HG03045 (cell line): ENCODE measurements around the gene RIPPLY3.
"Not testable (repeated sequence)": the region's sequence is repeated elsewhere in the genome, so short reads cannot be mapped to it uniquely, and the experiment has no call there.

ENCODE experiments used
- ATAC-seq: cut with Tn5 transposase; IDR thresholded peaks from one replicate; pipeline ENCODE4 v1.9.1; 2021; ENCODE audit warnings: mild to moderate bottlenecking, moderate library complexity; ENCODE audit not compliant: unreplicated experiment

RIPPLY3 gene

GRCh38 chr21:37008724-37009123 is 2.2 kb downstream of the RIPPLY3 start:
- no peak for ATAC-seq

- ATAC-seq = peak; percentile 80
Measured at GRCh38 chr21:37009740-37010341, 3.3 kb downstream of the RIPPLY3 start.

- ATAC-seq = no peak
Measured at GRCh38 chr21:37017951-37018679, 11.6 kb downstream of the RIPPLY3 start.

GRCh38 chr21:37026499-37026898 is 20.0 kb downstream of the RIPPLY3 start:
- no peak for ATAC-seq

- no peak for ATAC-seq
Measured at GRCh38 chr21:37028570-37028969, 22.1 kb downstream of the RIPPLY3 start.

- ATAC-seq = no peak
Measured at GRCh38 chr21:37030864-37031263, 24.4 kb downstream of the RIPPLY3 start.

- ATAC-seq = no peak
Measured at GRCh38 chr21:37032293-37032692, 25.8 kb downstream of the RIPPLY3 start.

- ATAC-seq = no peak
Measured at GRCh38 chr21:37032877-37033471, 26.5 kb downstream of the RIPPLY3 start.

GRCh38 chr21:37034394-37034793 is 27.9 kb downstream of the RIPPLY3 start:
- not testable (repeated sequence) for ATAC-seq

- no peak for ATAC-seq
Measured at GRCh38 chr21:37036177-37036576, 29.7 kb downstream of the RIPPLY3 start.

GRCh38 chr21:37039411-37040075 is 33.0 kb downstream of the RIPPLY3 start:
- ATAC-seq = no peak

GRCh38 chr21:37040212-37040611 is 33.7 kb downstream of the RIPPLY3 start:
- no peak for ATAC-seq

GRCh38 chr21:37041706-37042271 is 35.3 kb downstream of the RIPPLY3 start:
- ATAC-seq = no peak

- no peak for ATAC-seq
Measured at GRCh38 chr21:37043818-37044217, 37.3 kb downstream of the RIPPLY3 start.

- ATAC-seq = no peak
Measured at GRCh38 chr21:37044643-37045042, 38.1 kb downstream of the RIPPLY3 start.

- ATAC-seq = no peak
Measured at GRCh38 chr21:37045149-37045548, 38.6 kb downstream of the RIPPLY3 start.

GRCh38 chr21:37045556-37045955 is 39.1 kb downstream of the RIPPLY3 start:
- no peak for ATAC-seq

- ATAC-seq = no peak
Measured at GRCh38 chr21:37047079-37047478, 40.6 kb downstream of the RIPPLY3 start.

GRCh38 chr21:37049741-37050140 is 43.2 kb downstream of the RIPPLY3 start:
- not testable (repeated sequence) for ATAC-seq

- ATAC-seq = no peak
Measured at GRCh38 chr21:37055271-37055855, 48.9 kb downstream of the RIPPLY3 start.

GRCh38 chr21:37057614-37058013 is 51.1 kb downstream of the RIPPLY3 start:
- ATAC-seq = no peak
